Measurements from ENCODE around the gene ROBO2.

DNA sequence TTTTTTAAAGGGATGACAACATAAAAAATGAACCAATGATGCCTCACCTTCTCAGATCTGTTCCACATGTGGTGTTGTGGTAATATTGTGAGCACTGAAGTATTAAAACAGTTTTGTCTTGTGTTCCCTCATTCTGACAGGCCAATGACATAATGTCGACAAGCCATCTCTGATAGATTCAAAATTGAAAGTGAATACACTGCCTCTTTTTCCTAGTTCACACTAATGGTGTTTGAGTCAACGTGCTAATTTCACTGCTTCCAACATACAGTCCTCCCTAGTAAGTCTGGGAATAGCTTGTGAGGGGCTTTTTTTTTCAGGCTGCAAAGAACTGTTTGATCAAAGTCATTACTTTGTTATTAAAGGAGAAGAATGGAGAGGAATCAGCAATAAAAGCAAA lies 82.8 kb downstream of the ROBO2 start:
- TF ChIP-seq, protein P1, sequence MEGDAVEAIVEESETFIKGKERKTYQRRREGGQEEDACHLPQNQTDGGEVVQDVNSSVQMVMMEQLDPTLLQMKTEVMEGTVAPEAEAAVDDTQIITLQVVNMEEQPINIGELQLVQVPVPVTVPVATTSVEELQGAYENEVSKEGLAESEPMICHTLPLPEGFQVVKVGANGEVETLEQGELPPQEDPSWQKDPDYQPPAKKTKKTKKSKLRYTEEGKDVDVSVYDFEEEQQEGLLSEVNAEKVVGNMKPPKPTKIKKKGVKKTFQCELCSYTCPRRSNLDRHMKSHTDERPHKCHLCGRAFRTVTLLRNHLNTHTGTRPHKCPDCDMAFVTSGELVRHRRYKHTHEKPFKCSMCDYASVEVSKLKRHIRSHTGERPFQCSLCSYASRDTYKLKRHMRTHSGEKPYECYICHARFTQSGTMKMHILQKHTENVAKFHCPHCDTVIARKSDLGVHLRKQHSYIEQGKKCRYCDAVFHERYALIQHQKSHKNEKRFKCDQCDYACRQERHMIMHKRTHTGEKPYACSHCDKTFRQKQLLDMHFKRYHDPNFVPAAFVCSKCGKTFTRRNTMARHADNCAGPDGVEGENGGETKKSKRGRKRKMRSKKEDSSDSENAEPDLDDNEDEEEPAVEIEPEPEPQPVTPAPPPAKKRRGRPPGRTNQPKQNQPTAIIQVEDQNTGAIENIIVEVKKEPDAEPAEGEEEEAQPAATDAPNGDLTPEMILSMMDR (IDR thresholded peaks at IDR 0.05), result no peak
- no peak for TF ChIP-seq POLR2A (IDR thresholded peaks at IDR 0.05)

All from esophagus squamous epithelium (tissue), 4 donors.